GM12872 (cell line): ENCODE data around the gene PUS7.

Source experiments
- CTCF ChIP-seq: IDR thresholded peaks from 3 replicates; pipeline ENCODE4 v1.5.1; 2011; ENCODE audit warnings: low read depth, mild to moderate bottlenecking, low read length, moderate library complexity; ENCODE audit not compliant: insufficient read depth

The PUS7 gene

DNA sequence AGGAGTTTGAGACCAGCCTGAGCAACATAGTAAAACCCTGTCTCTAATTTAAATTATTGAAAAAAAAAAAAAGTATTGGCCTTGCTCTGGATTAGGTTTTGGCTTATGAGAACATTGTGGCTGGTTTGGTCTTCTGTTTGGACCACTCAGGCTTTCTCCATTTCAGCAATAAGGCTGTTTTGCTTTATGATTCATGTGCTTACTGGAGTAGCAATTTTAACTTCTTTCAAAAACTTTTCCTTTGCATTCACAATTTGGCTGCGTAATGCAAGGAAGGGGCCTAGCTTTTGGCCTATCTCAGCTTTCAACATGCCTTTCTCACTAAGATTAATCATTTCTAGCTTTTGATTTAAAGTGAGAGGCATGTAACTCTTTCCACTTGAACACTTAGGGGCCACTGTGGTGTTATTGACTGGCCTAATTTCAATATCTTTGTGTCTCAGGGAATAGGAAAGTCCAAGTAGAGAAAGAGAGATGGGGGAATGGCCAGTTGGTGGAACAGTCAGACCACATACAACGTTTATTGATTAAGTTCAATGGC, 95.4 kb downstream of the PUS7 start:
- TF ChIP-seq CTCF: no peak

DNA sequence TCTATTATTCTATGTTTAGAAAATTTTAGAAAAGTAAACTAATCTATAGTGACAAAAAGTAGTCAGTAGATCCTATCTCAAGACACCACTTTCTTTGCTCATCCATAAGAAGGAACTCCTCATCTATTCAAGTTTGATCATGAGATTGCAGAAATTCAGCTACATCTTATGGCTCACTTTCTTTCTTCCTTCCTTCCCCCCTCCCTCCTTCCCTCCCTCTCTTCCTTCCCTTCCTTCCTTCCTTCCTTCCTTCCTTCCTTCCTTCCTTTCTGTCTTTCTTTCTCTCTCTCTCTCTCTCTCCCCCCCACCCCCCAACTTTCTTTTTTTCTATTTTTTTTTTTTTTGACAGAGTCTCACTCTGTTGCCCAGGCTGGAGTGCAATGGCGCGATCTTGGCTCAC, 98.1 kb downstream of the PUS7 start:
- TF ChIP-seq CTCF: no peak

DNA sequence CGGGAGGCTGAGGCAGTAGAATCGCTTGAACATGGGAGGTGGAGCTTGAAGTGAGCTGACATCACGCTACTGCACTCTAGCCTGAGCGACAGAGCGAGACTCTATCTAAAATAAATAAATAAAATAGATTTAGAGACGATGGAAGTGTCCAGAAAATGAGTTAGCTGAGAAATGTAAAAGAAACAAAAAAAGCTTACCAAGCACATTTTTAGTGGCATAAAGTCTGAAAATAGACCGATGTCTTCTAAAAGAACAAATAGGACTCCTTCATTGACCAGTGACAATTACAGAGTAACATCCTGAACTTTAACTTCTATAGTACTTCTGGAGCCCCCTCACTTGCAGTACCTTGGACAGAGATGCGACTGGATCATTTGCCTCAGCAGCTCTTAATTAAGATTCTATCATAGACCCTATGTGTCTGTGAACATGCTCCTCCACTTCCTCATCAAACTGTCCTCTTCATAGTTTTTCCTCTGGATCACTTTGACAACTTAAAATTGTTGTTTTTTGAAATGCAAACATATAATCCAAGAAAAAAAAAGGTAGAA, 108.1 kb downstream of the PUS7 start:
- no peak for TF ChIP-seq CTCF

GRCh38 chr7:105408791-105409410, 113.2 kb downstream of the PUS7 start:
- no peak for TF ChIP-seq CTCF
